Panc1 (cell line): ENCODE measurements around the gene VSIG10L2. TPM values are rescaled to one million over a fixed set of nuclear protein-coding genes. Genes with fewer than 3 reads are reported as not detected.

ENCODE experiments used
- ATAC-seq: fragments of 200-7000 bp; cut with Tn5 transposase; 2 replicates; pipeline ENCODE4 v1.9.1; 2020; ENCODE audit warnings: mild to moderate bottlenecking, moderate library complexity
- BruUV-seq: library from RNA; stranded (reverse); fragments of 400-500 nt; replicated peaks from 2 replicates; lab custom pipeline; 2021; lab: Mats Ljungman, UMichigan
- CTCF ChIA-PET: fragments of 300-600 bp; sonication (Branson Sonifier 250); formaldehyde crosslinking; loops from one replicate; lab custom pipeline; 2022; ENCODE audit warnings: antibody characterized with exemption; lab: Charles Lee
- POLR2A ChIA-PET: fragments of 300-600 bp; sonication (Branson Sonifier 250); formaldehyde crosslinking; loops from one replicate; lab custom pipeline; 2022; ENCODE audit warnings: antibody characterized with exemption; lab: Charles Lee
- DNase-seq: peaks from one replicate; pipeline ENCODE4 v3.0.0-alpha.2; 2010; ENCODE audit warnings: low read depth, low spot score
- H3K27ac ChIP-seq: 2 replicates; pipeline ENCODE4 v1.5.1; 2011; ENCODE audit warnings: mild to moderate bottlenecking, low read length, inconsistent platforms
- H3K27me3 ChIP-seq: fragments of 200-500 bp; sonication (Bioruptor generic); 2 replicates; pipeline ENCODE4 v1.6.0; 2014; ENCODE audit warnings: low read length, inconsistent platforms; ENCODE audit not compliant: control insufficient read depth, insufficient read depth
- H3K36me3 ChIP-seq: fragments of 200-500 bp; sonication (Bioruptor generic); 2 replicates; pipeline ENCODE4 v1.5.1; 2014; ENCODE audit warnings: inconsistent platforms, mild to moderate bottlenecking, low read length, moderate library complexity; ENCODE audit not compliant: control insufficient read depth, insufficient read depth
- H3K4me1 ChIP-seq: 2 replicates; pipeline ENCODE4 v1.5.1; 2011; ENCODE audit warnings: inconsistent platforms, mild to moderate bottlenecking, low read length, moderate library complexity; ENCODE audit not compliant: control insufficient read depth, insufficient read depth
- H3K4me3 ChIP-seq, 2 experiments: 2 replicates each; pipeline ENCODE4 v1.5.1; 2011 to 2012; ENCODE audit warnings: low read depth in 2 of 2, low read length in 2 of 2, mild to moderate bottlenecking in 2 of 2, inconsistent platforms in 1 of 2, moderate library complexity in 1 of 2
- H3K9me3 ChIP-seq: fragments of 200-500 bp; sonication (Bioruptor generic); 2 replicates; pipeline ENCODE4 v1.5.1; 2014; ENCODE audit warnings: low read depth, mild to moderate bottlenecking, inconsistent platforms, low read length, moderate library complexity; ENCODE audit not compliant: control insufficient read depth, insufficient read depth
- CTCF ChIP-seq: fragments of 450-650 bp; IDR thresholded peaks from 2 replicates; pipeline ENCODE4 v1.5.1; 2017; ENCODE audit warnings: mild to moderate bottlenecking
- POLR2AphosphoS5 ChIP-seq: IDR thresholded peaks from 2 replicates; pipeline ENCODE4 v1.6.1; 2012; ENCODE audit warnings: mild to moderate bottlenecking, low read depth, low read length, moderate library complexity
- REST ChIP-seq, 2 experiments: IDR thresholded peaks; 2 replicates each; pipeline ENCODE4 v1.6.1; 2011 to 2012; ENCODE audit warnings: low read depth in 2 of 2, control low read depth in 1 of 2, low read length in 1 of 2, mild to moderate bottlenecking in 1 of 2, moderate library complexity in 1 of 2; ENCODE audit not compliant: insufficient read depth in 1 of 2
- SIN3A ChIP-seq: IDR thresholded peaks from 2 replicates; pipeline ENCODE4 v1.6.1; 2012; ENCODE audit warnings: low read depth, mild to moderate bottlenecking, low read length, moderate library complexity, borderline replicate concordance; ENCODE audit not compliant: insufficient read depth
- TCF7L2 ChIP-seq: IDR thresholded peaks from 2 replicates; pipeline ENCODE4 v1.6.1; 2011; ENCODE audit warnings: mild to moderate bottlenecking, low read depth, low read length, inconsistent platforms
- in situ Hi-C: cut with HindIII; loops from 2 replicates; pipeline ENCODE4 v1.10.0; 2016; ENCODE audit warnings: low sequenced_read_pairs, low pct_unique_long_range_greater_than_20kb
- intact Hi-C: fragments of 100-400 bp; cut with micrococcal nuclease; formaldehyde crosslinking; loops from one replicate; pipeline ENCODE4 v1.10.0; 2022; ENCODE audit not compliant: unreplicated experiment
- total RNA-seq: library from RNA; stranded (reverse); gene quantifications from one replicate; pipeline ENCODE4 v1.2.1, GENCODE V29; 2021; ENCODE audit not compliant: unreplicated experiment

Gene VSIG10L2
- total RNA-seq, 1 experiment from 2014 or later, result not detected

- no peak for TF ChIP-seq TCF7L2
- no peak for TF ChIP-seq POLR2AphosphoS5
- CTCF ChIA-PET, result no interaction called here
- Histone ChIP-seq H3K27ac (no peak overlapping the region), H3K4me1 (no peaks in the 10 kb centered on the region), H3K4me3 (no peak overlapping the region), H3K27me3 (peaks cover 25% of the 10 kb centered on the region), H3K9me3 (no peaks in the 10 kb centered on the region), H3K36me3 (no peaks in the 10 kb centered on the region)
- POLR2A ChIA-PET, result interaction anchor here (0.6 kb wide), 1 partner anchor 303 kb away, joined by 4 read pairs; no protein-coding TSS in a partner anchor
- in situ Hi-C loops (loop anchor here (25.0 kb wide), 1 partner anchor 170 kb away; no protein-coding TSS in a partner anchor), intact Hi-C loops (no loop called here)
- ATAC-seq (no peak), DNase-seq (no peak)
- no TSS peak for BruUV-seq
Measured at GRCh38 chr11:125916683-125917347, 29.0 kb upstream of the VSIG10L2 start.

- no TSS peak for BruUV-seq
- H3K4me1 ChIP-seq, result no peaks in the 10 kb centered on the region
- intact Hi-C loops (no loop called here), in situ Hi-C loops (loop anchor here (25.0 kb wide), 1 partner anchor 169 kb away; no protein-coding TSS in a partner anchor)
- CTCF ChIA-PET, result no interaction called here
- H3K27ac ChIP-seq, result no peak overlapping the region
- no peaks in the 10 kb centered on the region for H3K36me3 ChIP-seq
- no peak for ATAC-seq
- no peak for TF ChIP-seq POLR2AphosphoS5
- no peak for TF ChIP-seq CTCF
- TF ChIP-seq REST (IDR thresholded peaks at IDR 0.05; ENCODE audit: insufficient read depth in 1 of 2, low read depth in 2 of 2, low read length in 1 of 2), result no peak
- TF ChIP-seq SIN3A, result no peak
- no peak for TF ChIP-seq TCF7L2
- POLR2A ChIA-PET, result no interaction called here
- H3K9me3 ChIP-seq, result no peaks in the 10 kb centered on the region
- DNase-seq, result no peak
- no peak overlapping the region for H3K4me3 ChIP-seq
- peaks cover 25% of the 10 kb centered on the region for H3K27me3 ChIP-seq
Measured at GRCh38 chr11:125918140-125918840, 27.6 kb upstream of the VSIG10L2 start.
